ENCODE results near the gene EXOC3L2. TPM values are rescaled to one million over a fixed set of nuclear protein-coding genes. Genes with fewer than 3 reads are reported as not detected.

EXOC3L2 gene
- total RNA-seq, 1 experiment from 2014 or later: 0.61 TPM

- Histone ChIP-seq H2BK120ac (ENCODE audit: low read depth, low read length, poor library complexity, severe bottlenecking) (no peak overlapping the region), H2BK15ac (ENCODE audit: low read depth, low read length) (no peak overlapping the region), H3K18ac (ENCODE audit: insufficient read length, low read depth, low read length) (no peak overlapping the region), H3K23ac (ENCODE audit: insufficient read length, low read depth, low read length) (no peak overlapping the region), H4K91ac (ENCODE audit: insufficient read length, low read depth, low read length) (no peak overlapping the region), H2BK12ac (ENCODE audit: insufficient read length, low read depth, low read length) (no peak overlapping the region), H3K27ac (ENCODE audit: insufficient read length, low read depth, low read length) (no peak overlapping the region), H3K79me2 (ENCODE audit: insufficient read depth, low read length) (no peaks in the 10 kb centered on the region), H3K23me2 (ENCODE audit: insufficient read length, low read depth, low read length, poor library complexity, severe bottlenecking) (no peaks in the 10 kb centered on the region), H4K8ac (replicated peaks; ENCODE audit: insufficient read length, low read depth, low read length) (no peak overlapping the region), H3K14ac (ENCODE audit: insufficient read depth, low read length) (no peak overlapping the region; the same call in 1 of the 2 replicates), H3K4me2 (ENCODE audit: insufficient read depth, insufficient read length, low read length) (no peak overlapping the region), H2AFZ (ENCODE audit: low read length) (no peak overlapping the region), H3K56ac (ENCODE audit: insufficient read length, low read depth, low read length) (no peak overlapping the region), H3K4ac (ENCODE audit: low read depth, low read length) (no peak overlapping the region), H3K79me1 (ENCODE audit: insufficient read depth, low read depth, low read length, poor library complexity, severe bottlenecking) (no peaks in the 10 kb centered on the region), H3K27me3 (ENCODE audit: insufficient read depth, low read length) (no peaks in the 10 kb centered on the region), H2AK5ac (ENCODE audit: insufficient read length, low read length) (no peak overlapping the region), H4K5ac (ENCODE audit: insufficient read length, low read depth, low read length) (no peak overlapping the region), H2BK20ac (ENCODE audit: low read depth, low read length, poor library complexity, severe bottlenecking) (no peak overlapping the region), H3K9ac (ENCODE audit: extremely low read depth, insufficient read length, low read length) (no peak overlapping the region), H2BK5ac (ENCODE audit: insufficient read length, low read length) (no peak overlapping the region), H3K9me3 (ENCODE audit: control insufficient read depth, low read depth, low read length) (no peaks in the 10 kb centered on the region), H4K20me1 (ENCODE audit: control insufficient read depth, insufficient read depth, insufficient read length) (peaks cover 8% of the 10 kb centered on the region), H3K4me1 (ENCODE audit: insufficient read depth, low read length) (no peaks in the 10 kb centered on the region), H3T11ph (ENCODE audit: low read length) (no peak overlapping the region)
- Mint-ChIP-seq H3K36me3 (ENCODE audit: insufficient read depth in 1 of 3, low read depth in 3 of 3) (peaks cover 0 to 32% (median 13%) of the 10 kb centered on the region in 3 experiments; a peak in 5 of 7 replicates), H3K27ac (peak overlapping the region in 1 of 3 experiments; percentile 74; a peak in 2 of 7 replicates), H3K9me3 (no peaks in the 10 kb centered on the region), H3K4me1 (no peaks in the 10 kb centered on the region), H3K4me3 (no peak overlapping the region; a peak in 1 of 5 replicates), H3K27me3 (ENCODE audit: low read depth) (peaks cover 1% of the 10 kb centered on the region)
- DNase-seq: no peak
- no CpG with 5 or more reads among the region's 5 CpGs for WGBS (ENCODE audit: extremely low coverage, insufficient read length, low lambda C conversion rate)
- TF ChIP-seq, protein P1, sequence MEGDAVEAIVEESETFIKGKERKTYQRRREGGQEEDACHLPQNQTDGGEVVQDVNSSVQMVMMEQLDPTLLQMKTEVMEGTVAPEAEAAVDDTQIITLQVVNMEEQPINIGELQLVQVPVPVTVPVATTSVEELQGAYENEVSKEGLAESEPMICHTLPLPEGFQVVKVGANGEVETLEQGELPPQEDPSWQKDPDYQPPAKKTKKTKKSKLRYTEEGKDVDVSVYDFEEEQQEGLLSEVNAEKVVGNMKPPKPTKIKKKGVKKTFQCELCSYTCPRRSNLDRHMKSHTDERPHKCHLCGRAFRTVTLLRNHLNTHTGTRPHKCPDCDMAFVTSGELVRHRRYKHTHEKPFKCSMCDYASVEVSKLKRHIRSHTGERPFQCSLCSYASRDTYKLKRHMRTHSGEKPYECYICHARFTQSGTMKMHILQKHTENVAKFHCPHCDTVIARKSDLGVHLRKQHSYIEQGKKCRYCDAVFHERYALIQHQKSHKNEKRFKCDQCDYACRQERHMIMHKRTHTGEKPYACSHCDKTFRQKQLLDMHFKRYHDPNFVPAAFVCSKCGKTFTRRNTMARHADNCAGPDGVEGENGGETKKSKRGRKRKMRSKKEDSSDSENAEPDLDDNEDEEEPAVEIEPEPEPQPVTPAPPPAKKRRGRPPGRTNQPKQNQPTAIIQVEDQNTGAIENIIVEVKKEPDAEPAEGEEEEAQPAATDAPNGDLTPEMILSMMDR (conservative IDR thresholded peaks at IDR 0.05): no peak
Observed at GRCh38 chr19:45265375-45265774, 20.2 kb upstream of the EXOC3L2 start.

Data from H9 (cell line).